GM18858 (cell line): ENCODE data around the gene MYH6.
"Not testable (repeated sequence)": the region's sequence is repeated elsewhere in the genome, so short reads cannot be mapped to it uniquely, and the experiment has no call there.

Experiments
- ATAC-seq: cut with Tn5 transposase; IDR thresholded peaks from one replicate; pipeline ENCODE4 v1.9.1; 2021; ENCODE audit not compliant: unreplicated experiment

Gene MYH6

GRCh38 chr14:23399591-23399990, 8.5 kb downstream of the MYH6 start:
- no peak for ATAC-seq

DNA sequence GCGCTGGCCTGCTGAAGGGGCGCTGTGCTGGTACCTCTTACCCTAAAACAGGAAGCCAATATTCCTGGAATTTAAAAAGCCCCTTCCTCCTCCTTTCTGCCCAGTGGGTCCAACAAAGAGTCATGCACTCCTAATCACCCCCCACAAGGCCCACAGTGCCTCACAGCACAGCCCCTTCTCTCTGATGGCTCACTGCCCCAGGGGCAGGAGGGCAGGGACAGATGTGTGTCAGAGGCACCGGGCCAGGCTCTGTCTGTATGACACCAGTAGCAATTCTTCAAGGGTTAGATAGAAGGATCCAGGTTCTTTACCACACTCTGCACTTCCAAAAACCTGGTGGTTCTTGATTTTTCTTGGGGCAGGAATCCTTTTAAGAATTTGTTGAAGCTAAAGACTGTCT, 8.9 kb downstream of the MYH6 start:
- no peak for ATAC-seq

DNA sequence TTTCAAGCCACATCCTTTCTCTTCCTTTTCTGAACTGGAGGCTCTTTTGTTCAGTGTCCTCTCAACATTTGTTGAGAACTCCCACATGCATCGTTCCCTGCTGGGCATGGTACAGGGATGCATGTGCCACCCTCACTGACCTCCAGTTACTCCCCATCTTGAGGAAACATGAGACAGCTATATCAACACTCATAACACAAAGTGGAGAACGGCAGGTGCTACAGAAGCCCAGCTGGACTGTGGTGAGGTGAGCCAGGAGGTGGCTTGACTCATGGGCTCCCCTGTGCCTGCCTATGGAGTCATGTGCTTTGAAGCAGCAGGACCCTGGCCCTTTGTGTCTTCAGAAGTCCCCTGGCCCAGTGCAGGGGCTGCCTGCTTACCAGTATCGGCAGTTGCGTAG, 9.7 kb downstream of the MYH6 start:
- ATAC-seq: no peak

- no peak for ATAC-seq
Observed at GRCh38 chr14:23396781-23397407, 11.2 kb downstream of the MYH6 start.

GRCh38 chr14:23396126-23396525, 11.9 kb downstream of the MYH6 start:
- ATAC-seq: no peak

DNA sequence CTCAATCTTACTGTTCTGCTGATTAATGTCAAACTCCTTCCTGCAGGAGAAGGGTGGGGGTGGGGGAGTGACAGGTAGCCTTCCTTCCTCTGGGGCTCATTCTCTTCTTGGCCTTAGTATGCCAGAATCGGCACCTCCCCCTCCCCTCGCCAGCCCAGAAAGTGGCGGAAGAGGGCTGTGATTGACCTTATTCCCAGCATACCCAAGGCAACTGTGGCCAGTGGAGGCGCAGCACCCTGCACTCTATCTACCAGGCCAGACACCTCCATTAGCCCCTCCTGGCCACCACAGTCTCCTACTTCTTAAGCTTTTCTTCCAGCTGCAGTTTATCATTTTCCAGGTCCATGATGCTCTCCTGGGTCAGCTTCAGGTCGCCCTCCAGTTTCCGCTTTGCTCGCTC, 15.5 kb downstream of the MYH6 start:
- no peak for ATAC-seq

DNA sequence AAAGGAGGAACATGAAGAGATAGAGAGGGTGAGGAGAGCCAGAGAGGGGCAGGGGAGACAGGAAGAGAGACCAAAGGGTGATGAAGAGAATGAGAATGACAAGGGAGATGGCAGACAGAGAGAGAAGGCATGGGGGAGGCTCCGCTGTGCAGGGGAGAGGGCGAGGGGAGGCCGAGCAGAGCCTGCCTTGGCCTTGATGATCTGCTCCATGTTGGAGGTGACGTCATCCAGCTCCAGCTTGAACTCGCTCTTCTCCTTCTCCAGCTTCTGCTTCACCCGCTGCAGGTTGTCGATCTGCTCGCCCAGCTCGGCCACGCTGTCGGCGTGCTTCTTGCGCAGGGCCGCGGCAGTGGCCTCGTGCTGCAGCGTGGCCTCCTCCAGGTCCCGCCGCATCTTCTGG, 18.2 kb downstream of the MYH6 start:
- not testable (repeated sequence) for ATAC-seq

DNA sequence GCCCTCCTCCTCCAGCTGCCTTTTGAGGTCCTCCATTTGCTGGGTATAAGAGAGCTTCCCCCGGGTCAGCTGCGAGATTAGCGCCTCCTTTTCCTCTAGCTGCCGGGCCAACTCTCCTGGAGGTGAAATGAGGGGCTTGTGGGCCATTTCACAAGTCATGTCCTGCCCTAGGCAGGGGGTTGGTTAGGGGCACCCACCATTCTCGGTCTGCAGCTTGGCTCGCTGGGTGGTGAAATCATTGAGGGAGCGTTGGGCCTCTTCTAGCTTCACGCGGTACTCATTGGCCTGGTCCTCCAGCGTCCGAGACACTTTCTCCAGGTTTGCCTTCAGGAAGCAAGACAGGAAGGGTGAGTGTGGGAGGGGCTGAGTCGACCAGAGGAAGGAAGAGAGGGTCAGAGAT, 18.7 kb downstream of the MYH6 start:
- no peak for ATAC-seq

- no peak for ATAC-seq
Observed at GRCh38 chr14:23388996-23389395, 19.1 kb downstream of the MYH6 start.

DNA sequence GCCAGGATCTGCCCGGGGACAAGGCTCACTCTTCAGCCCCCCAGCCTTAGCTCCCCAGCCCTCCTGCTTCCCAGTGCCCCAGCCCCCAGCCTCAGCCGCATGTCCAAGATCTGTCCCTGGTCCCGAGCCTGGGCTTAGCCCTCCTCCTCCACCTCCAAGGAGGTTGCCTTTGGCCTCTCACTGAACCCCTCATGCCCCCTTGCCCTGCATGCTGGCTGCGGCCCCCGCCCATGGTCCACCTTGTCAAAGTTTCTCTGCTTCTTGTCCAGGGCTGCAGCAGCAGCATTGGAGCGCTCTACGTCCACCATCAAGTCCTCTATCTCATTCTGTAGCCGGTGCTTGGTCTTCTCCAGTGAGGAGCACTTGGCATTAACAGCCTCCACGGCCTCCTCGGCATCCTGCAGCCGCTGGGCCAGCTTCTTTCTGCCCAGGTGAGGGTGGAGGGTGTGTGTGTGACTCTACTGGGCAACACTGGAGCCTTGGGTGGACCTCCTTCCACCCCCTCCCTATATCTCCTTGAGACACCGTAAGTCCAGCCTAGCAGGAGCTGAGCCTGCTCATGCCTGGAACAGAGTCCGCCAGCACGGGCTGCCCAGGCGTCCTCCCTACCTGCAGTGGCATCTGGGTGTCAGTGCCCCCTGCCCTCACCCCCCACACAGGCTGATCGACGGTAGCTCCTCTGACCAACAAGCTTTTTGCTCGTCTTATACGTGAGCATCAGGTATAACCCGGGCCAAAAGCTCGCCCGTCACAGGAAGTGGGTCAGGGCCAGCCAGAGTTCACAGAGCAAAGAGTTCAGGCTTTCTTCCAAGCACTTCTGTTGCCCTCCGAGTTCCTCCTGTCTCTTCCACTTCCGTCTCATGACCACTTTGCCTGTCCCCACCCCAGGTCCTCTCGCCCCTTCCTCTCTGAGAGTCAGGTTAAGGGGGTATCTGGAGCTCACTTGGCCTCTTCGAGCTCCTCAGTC, 19.9 kb downstream of the MYH6 start:
- no peak for ATAC-seq

DNA sequence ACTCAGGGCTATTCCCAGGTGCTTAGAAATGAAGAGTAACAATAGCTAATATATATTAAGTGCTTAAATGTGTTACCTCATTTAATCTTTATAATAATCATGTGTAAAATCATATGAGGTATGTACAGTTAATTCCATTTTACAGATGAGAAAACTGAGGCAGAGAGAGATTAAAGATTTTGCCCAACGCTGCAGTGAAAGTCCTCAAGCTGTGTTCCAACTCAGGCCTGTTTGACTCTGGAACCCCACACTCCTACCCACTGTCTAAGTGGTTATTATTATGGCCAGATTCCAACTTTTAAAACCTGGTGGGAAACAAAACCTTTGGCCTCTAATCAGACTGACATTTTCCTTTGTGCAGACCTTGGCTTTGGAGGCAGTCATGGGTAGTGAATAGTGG, 21.1 kb downstream of the MYH6 start:
- no peak for ATAC-seq

- ATAC-seq: not testable (repeated sequence)
Observed at GRCh38 chr14:23386266-23386657, 21.8 kb downstream of the MYH6 start.

DNA sequence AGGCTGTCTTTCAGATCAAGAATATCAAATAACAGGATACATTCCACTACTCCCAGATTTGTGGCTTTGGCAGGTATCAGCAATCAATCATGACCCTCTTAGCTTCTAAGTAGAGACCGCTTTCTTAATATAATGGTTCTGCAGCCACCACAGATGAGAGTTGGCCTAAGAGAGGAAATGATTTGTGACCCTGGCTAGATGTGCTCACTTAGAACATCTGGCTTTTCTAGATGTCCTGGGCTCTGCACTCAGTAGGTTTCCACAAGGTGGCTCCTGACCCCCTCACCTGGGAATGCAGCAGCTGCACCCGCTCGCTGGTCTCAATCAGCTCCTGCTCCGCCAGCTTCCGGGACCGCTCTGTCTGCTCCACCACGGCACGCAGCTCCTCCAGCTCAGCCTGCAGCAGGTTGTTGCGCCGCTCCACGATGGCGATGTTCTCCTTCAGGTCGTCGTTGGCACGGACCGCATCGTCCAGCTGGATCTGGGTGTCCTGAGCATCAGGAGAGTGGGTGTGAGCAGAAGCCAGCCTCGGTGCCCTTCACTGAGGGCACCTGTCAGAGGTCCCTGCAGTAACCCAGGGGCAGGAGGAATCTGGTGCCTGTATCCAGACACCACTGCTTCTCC, 22.3 kb downstream of the MYH6 start:
- no peak for ATAC-seq

GRCh38 chr14:23385244-23385641, 22.8 kb downstream of the MYH6 start:
- ATAC-seq: no peak

GRCh38 chr14:23384364-23385080, 23.6 kb downstream of the MYH6 start:
- no peak for ATAC-seq

GRCh38 chr14:23382731-23383440, 25.2 kb downstream of the MYH6 start:
- no peak for ATAC-seq

DNA sequence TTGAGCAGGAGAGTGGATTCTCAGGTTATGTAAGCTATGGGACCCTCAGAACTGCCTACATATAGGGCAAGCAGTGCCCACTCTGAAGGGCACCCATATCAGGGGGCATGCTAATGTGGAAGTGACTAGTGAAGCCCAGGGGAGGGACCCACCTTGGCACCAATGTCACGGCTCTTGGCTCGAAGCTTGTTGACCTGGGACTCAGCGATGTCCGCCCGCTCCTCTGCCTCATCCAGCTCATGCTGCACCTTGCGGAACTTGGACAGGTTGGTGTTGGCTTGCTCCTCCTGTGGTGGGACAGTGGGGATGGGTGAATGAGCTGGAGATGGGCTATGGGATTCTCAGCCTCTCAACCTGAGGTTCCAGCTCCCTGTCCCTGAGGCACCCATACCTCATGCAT, 25.8 kb downstream of the MYH6 start:
- no peak for ATAC-seq

- ATAC-seq: no peak
Observed at GRCh38 chr14:23381871-23382270, 26.2 kb downstream of the MYH6 start.

- no peak for ATAC-seq
Observed at GRCh38 chr14:23380976-23381375, 27.1 kb downstream of the MYH6 start.

GRCh38 chr14:23380197-23380914, 27.7 kb downstream of the MYH6 start:
- no peak for ATAC-seq
